HepG2 (cell line): ENCODE measurements around the gene MZT2A. TPM values are rescaled to one million over a fixed set of nuclear protein-coding genes. Genes with fewer than 3 reads are reported as not detected.

Experiments used
- ARID2 ChIP-seq: sonication (generic); formaldehyde crosslinking; IDR thresholded peaks from 2 replicates; pipeline ENCODE4 v1.8.1; 2022; ENCODE audit warnings: mild to moderate bottlenecking, missing genetic modification reagents, borderline replicate concordance
- ARNT2 ChIP-seq: sonication (generic); formaldehyde crosslinking; IDR thresholded peaks from 2 replicates; pipeline ENCODE4 v1.8.0; 2022; ENCODE audit warnings: mild to moderate bottlenecking, low read depth, missing genetic modification reagents, moderate library complexity
- EP300 ChIP-seq, 3 experiments: sonication (generic) in 1 of 3; formaldehyde crosslinking in 1 of 3; IDR thresholded peaks; 2 replicates each; pipeline versions ENCODE4 v1.5.1 to v1.6.1; 2011 to 2020; ENCODE audit warnings: low read depth in 2 of 3, low read length in 2 of 3, borderline replicate concordance in 1 of 3, improper control_type of control experiment in 1 of 3, mild to moderate bottlenecking in 1 of 3, missing genetic modification reagents in 1 of 3, moderate library complexity in 1 of 3
- KMT2B ChIP-seq: IDR thresholded peaks from 2 replicates; pipeline ENCODE4 v1.6.1; 2016; ENCODE audit warnings: missing genetic modification reagents, missing compliant biosample characterization
- NR2F6 ChIP-seq, 2 experiments: IDR thresholded peaks; 2 replicates each; pipeline ENCODE4 v1.6.1; 2016; ENCODE audit warnings: antibody characterized with exemption in 1 of 2, mild to moderate bottlenecking in 1 of 2
- POLR2G ChIP-seq: fragments of 200-400 bp; formaldehyde crosslinking; IDR thresholded peaks from 2 replicates; pipeline ENCODE4 v1.6.1; 2018; ENCODE audit warnings: mild to moderate bottlenecking, low read depth, low read length, moderate library complexity
- RNF2 ChIP-seq: fragments of 450-650 bp; conservative IDR thresholded peaks from 2 replicates; pipeline ENCODE4 v1.6.1; 2016; ENCODE audit warnings: low read depth
- RXRA ChIP-seq: sonication (generic); formaldehyde crosslinking; IDR thresholded peaks from 2 replicates; pipeline ENCODE4 v1.5.1; 2020; ENCODE audit warnings: missing genetic modification reagents
- SOX13 ChIP-seq, 3 experiments: fragments of 450-650 bp in 1 of 3; sonication (generic) in 1 of 3; formaldehyde crosslinking in 1 of 3; IDR thresholded peaks in 2 of 3; conservative IDR thresholded peaks in 1 of 3; 2 replicates each; pipeline versions ENCODE4 v1.5.0 to v1.6.1; 2016 to 2020; ENCODE audit warnings: antibody characterized with exemption in 1 of 3, mild to moderate bottlenecking in 1 of 3, missing compliant biosample characterization in 1 of 3, missing genetic modification reagents in 1 of 3, moderate library complexity in 1 of 3
- SP140L ChIP-seq: sonication (generic); formaldehyde crosslinking; IDR thresholded peaks from 2 replicates; pipeline ENCODE4 v1.4.0; 2020; ENCODE audit warnings: missing genetic modification reagents, borderline replicate concordance
- THAP7 ChIP-seq: sonication (generic); formaldehyde crosslinking; IDR thresholded peaks from 2 replicates; pipeline ENCODE4 v1.8.1; 2023; ENCODE audit warnings: mild to moderate bottlenecking, missing genetic modification reagents
- ZHX2 ChIP-seq, 2 experiments: sonication (generic) in 1 of 2; formaldehyde crosslinking in 1 of 2; IDR thresholded peaks; 2 replicates each; pipeline versions ENCODE4 v1.6.1 to v1.9.0; 2014 to 2022; ENCODE audit warnings: antibody characterized with exemption in 1 of 2, borderline replicate concordance in 1 of 2, inconsistent platforms in 1 of 2, low read depth in 1 of 2, missing genetic modification reagents in 1 of 2
- ZNF235 ChIP-seq: sonication (generic); formaldehyde crosslinking; IDR thresholded peaks from 2 replicates; pipeline ENCODE4 v1.8.1; 2023; ENCODE audit warnings: mild to moderate bottlenecking, missing genetic modification reagents, borderline replicate concordance
- ZNF543 ChIP-seq: sonication (generic); formaldehyde crosslinking; IDR thresholded peaks from 2 replicates; pipeline ENCODE4 v1.4.0; 2020; ENCODE audit warnings: mild to moderate bottlenecking, missing genetic modification reagents
- ZNF564 ChIP-seq: sonication (generic); formaldehyde crosslinking; IDR thresholded peaks from 2 replicates; pipeline ENCODE4 v1.8.1; 2023; ENCODE audit warnings: mild to moderate bottlenecking, missing genetic modification reagents
- ZNF710 ChIP-seq: sonication (generic); formaldehyde crosslinking; IDR thresholded peaks from 2 replicates; pipeline ENCODE4 v1.5.0; 2020; ENCODE audit warnings: mild to moderate bottlenecking, missing genetic modification reagents, borderline replicate concordance
- ZSCAN25 ChIP-seq: sonication (generic); formaldehyde crosslinking; IDR thresholded peaks from 2 replicates; pipeline ENCODE4 v1.8.0; 2022; ENCODE audit warnings: mild to moderate bottlenecking, missing genetic modification reagents
- polyA plus RNA-seq, 8 experiments: library from polyadenylated mRNA; depleted of rRNA in 3 of 8; stranded (reverse) in 7 of 8; unstranded in 1 of 8; fragments of >200 nt; fragmentation: Illumina TruSeq in 4 of 8; extraction: Trizol in 4 of 8; gene quantifications; 2 replicates each; pipeline versions ENCODE4 v1.2.1 to v1.2.3, GENCODE V29; 2011 to 2016; ENCODE audit warnings: low read depth in 4 of 8, missing spikeins in 1 of 8, mixed read lengths in 1 of 8; ENCODE audit not compliant: insufficient read depth in 1 of 8
- total RNA-seq, 5 experiments: library from RNA; depleted of rRNA; stranded (reverse); fragments of >200 nt; fragmentation: Illumina TruSeq; extraction: Trizol; gene quantifications; 2 replicates each; pipeline ENCODE4 v1.2.3, GENCODE V29; 2016; ENCODE audit warnings: low read depth in 1 of 5

Gene MZT2A
- total and polyA plus RNA-seq, 2 of the 13 experiments (the other 11 are each of a cell fraction or from before 2014, with no cell fraction given), result 221 to 349 TPM

- TF ChIP-seq POLR2G (peak; percentile 69), SP140L (CRISPR knock-in tag) (no peak), ZHX2 (IDR thresholded peaks at IDR 0.05; ENCODE audit: low read depth) (peak; percentile 96), ZHX2 (CRISPR knock-in tag; IDR thresholded peaks at IDR 0.05; ENCODE audit: borderline replicate concordance) (no peak), KMT2B (peak; percentile 85), ZNF564 (CRISPR knock-in tag) (peak; percentile 45; the same call in 1 of the 2 replicates), RNF2 (no peak), EP300 (IDR thresholded peaks at IDR 0.05; ENCODE audit: low read depth in 2 of 2, low read length in 2 of 2) (peak in 1 of 2 experiments; percentile 36; a peak in 1 of 4 replicates), EP300 (CRISPR knock-in tag; IDR thresholded peaks at IDR 0.05; ENCODE audit: borderline replicate concordance) (0 out of 2 replicates have a peak, but pooled peaks have one; percentile 8), RXRA (CRISPR knock-in tag) (peak; percentile 38; the same call in 1 of the 2 replicates), THAP7 (CRISPR knock-in tag) (peak; percentile 89; the same call in 1 of the 2 replicates), NR2F6 (IDR thresholded peaks at IDR 0.05) (no peak), NR2F6 (CRISPR knock-in tag; IDR thresholded peaks at IDR 0.05) (peak; percentile 56; the same call in 1 of the 2 replicates), ARNT2 (CRISPR knock-in tag) (peak; percentile 47), ZNF710 (CRISPR knock-in tag) (peak; percentile 74; the same call in 1 of the 2 replicates), ARID2 (CRISPR knock-in tag) (no peak), ZNF543 (CRISPR knock-in tag) (no peak; the same call in none of the 2 replicates), ZSCAN25 (CRISPR knock-in tag) (peak; percentile 89), ZNF235 (CRISPR knock-in tag) (peak; percentile 77; the same call in 1 of the 2 replicates), SOX13 (IDR thresholded peaks at IDR 0.05) (peak; percentile 27; the same call in 1 of the 2 replicates), SOX13 (CRISPR knock-in tag; conservative IDR thresholded peaks at IDR 0.05 in 1 of 2, IDR thresholded peaks at IDR 0.05 in 1 of 2) (peak in 1 of 2 experiments; percentile 33; a peak in 1 of 4 replicates)
These were observed 411 bp upstream of the MZT2A start (continued) for GRCh38 chr2:131492418-131493198.
